Measurements from ENCODE around the gene FREM1. TPM values are rescaled to one million over a fixed set of nuclear protein-coding genes. Genes with fewer than 3 reads are reported as not detected.
A peak's percentile ranks its signal among the peaks of the same experiment; 100 is the strongest.

FREM1 gene
- total and polyA plus RNA-seq, 8 donors: 4.6 to 19.8 (median 8.2) TPM

- WGBS, 2 donors: 96 to 97% methylated on average over 1 of the region's 1 CpG
- intact Hi-C loops (cut with DNase I): loop anchor here in 1 of 3 donors (10.0 kb wide), 1 partner anchor 305 kb away; no protein-coding TSS in a partner anchor
- FAIRE-seq (no peak), DNase-seq (no peak), ATAC-seq (no peak)
- Histone ChIP-seq H3K4me3 (no peak overlapping the region), H3K9me3 (no peaks in the 10 kb centered on the region), H3K36me3 (peaks cover 0 to 10% (median 0%) of the 10 kb centered on the region in 3 donors), H3K4me1 (no peaks in the 10 kb centered on the region), H3K27me3 (no peaks in the 10 kb centered on the region), H3K27ac (no peak overlapping the region)
- no peak for TF ChIP-seq CTCF (IDR thresholded peaks at IDR 0.05)
Observed at GRCh38 chr9:14830057-14830456, 80.2 kb downstream of the FREM1 start.

- no peak for ATAC-seq
- no peaks in the 10 kb centered on the region for H3K4me1 ChIP-seq
- no peak for TF ChIP-seq CTCF (IDR thresholded peaks at IDR 0.05)
Observed at GRCh38 chr9:14829204-14829603, 81.0 kb downstream of the FREM1 start.

GRCh38 chr9:14827805-14828204 lies 82.4 kb downstream of the FREM1 start:
- Histone ChIP-seq H3K9me3 (no peaks in the 10 kb centered on the region), H3K27me3 (no peaks in the 10 kb centered on the region), H3K36me3 (peaks cover 0 to 17% (median 0%) of the 10 kb centered on the region in 3 donors), H3K27ac (no peak overlapping the region), H3K4me1 (no peaks in the 10 kb centered on the region), H3K4me3 (no peak overlapping the region)
- FAIRE-seq (no peak), DNase-seq (peak in 1 of 6 donors; percentile 35), ATAC-seq (no peak)
- intact Hi-C loops (cut with DNase I): no loop called here
- TF ChIP-seq CTCF (IDR thresholded peaks at IDR 0.05): no peak
- 91 to 93% methylated on average over 3 of the region's 3 CpGs for WGBS, 2 donors

More at GRCh38 chr9:14829204-14829603, 81.0 kb downstream of the FREM1 start:
- no peak for FAIRE-seq
- intact Hi-C loops (cut with DNase I): no loop called here
- peaks cover 0 to 10% (median 0%) of the 10 kb centered on the region in 3 donors for H3K36me3 ChIP-seq
- no peak for DNase-seq
- H3K4me3 ChIP-seq: no peak overlapping the region
- no peaks in the 10 kb centered on the region for H3K9me3 ChIP-seq
- no peak overlapping the region for H3K27ac ChIP-seq
- no peaks in the 10 kb centered on the region for H3K27me3 ChIP-seq

GRCh38 chr9:14824481-14824880 lies 85.7 kb downstream of the FREM1 start:
- Histone ChIP-seq H3K9me3 (no peaks in the 10 kb centered on the region), H3K4me3 (no peak overlapping the region), H3K27ac (no peak overlapping the region), H3K27me3 (no peaks in the 10 kb centered on the region), H3K4me1 (no peaks in the 10 kb centered on the region), H3K36me3 (peaks cover 0 to 22% (median 0%) of the 10 kb centered on the region in 3 donors)
- DNase-seq (no peak), FAIRE-seq (no peak), ATAC-seq (no peak)
- no peak for TF ChIP-seq CTCF (IDR thresholded peaks at IDR 0.05)
- WGBS, 2 donors: 93 to 94% methylated on average over 1 of the region's 1 CpG
- intact Hi-C loops (cut with DNase I): no loop called here

- H3K9me3 ChIP-seq: no peaks in the 10 kb centered on the region
- 93 to 99% methylated on average over 2 of the region's 2 CpGs for WGBS, 2 donors
- no peak for TF ChIP-seq CTCF (IDR thresholded peaks at IDR 0.05)
- no peaks in the 10 kb centered on the region for H3K27me3 ChIP-seq
- no peak for DNase-seq
- H3K36me3 ChIP-seq: peaks cover 0 to 26% (median 0%) of the 10 kb centered on the region in 3 donors
- H3K27ac ChIP-seq: no peak overlapping the region
- ATAC-seq: no peak
- no peak for FAIRE-seq
- intact Hi-C loops (cut with DNase I): no loop called here
- H3K4me3 ChIP-seq: no peak overlapping the region
- no peaks in the 10 kb centered on the region for H3K4me1 ChIP-seq
Observed at GRCh38 chr9:14823800-14824199, 86.4 kb downstream of the FREM1 start.
